Endodermal cell (in vitro differentiated cells): ENCODE measurements around the gene TRIM16. TPM values are rescaled to one million over a fixed set of nuclear protein-coding genes. Genes with fewer than 3 reads are reported as not detected.
"Not testable (repeated sequence)": the region's sequence is repeated elsewhere in the genome, so short reads cannot be mapped to it uniquely, and the experiment has no call there.

ENCODE experiments used
- DNase-seq: peaks from one replicate; pipeline ENCODE4 v3.0.0-alpha.2; 2017
- H3K27ac ChIP-seq: 2 replicates; pipeline ENCODE4 v1.5.1; 2013; ENCODE audit warnings: mild to moderate bottlenecking, low read depth, low read length, moderate library complexity
- H3K27me3 ChIP-seq: 2 replicates; pipeline ENCODE4 v1.6.1; 2013; ENCODE audit warnings: mild to moderate bottlenecking, low read length, moderate library complexity; ENCODE audit not compliant: insufficient read depth, control insufficient read depth, poor library complexity, severe bottlenecking
- H3K36me3 ChIP-seq: 2 replicates; pipeline ENCODE4 v1.7.0; 2013; ENCODE audit warnings: mild to moderate bottlenecking, low read length, moderate library complexity; ENCODE audit not compliant: control insufficient read depth, insufficient read depth
- H3K4me1 ChIP-seq: one replicate; pipeline ENCODE4 v1.7.0; 2013; ENCODE audit warnings: low read length; ENCODE audit not compliant: control insufficient read depth, insufficient read depth
- H3K4me3 ChIP-seq: 2 replicates; pipeline ENCODE4 v1.5.1; 2013; ENCODE audit warnings: mild to moderate bottlenecking, low read length, moderate library complexity
- H3K9ac ChIP-seq: 2 replicates; pipeline ENCODE4 v1.6.1; 2013; ENCODE audit warnings: mild to moderate bottlenecking, low read length, moderate library complexity; ENCODE audit not compliant: poor library complexity, severe bottlenecking; ENCODE audit errors: extremely low read depth
- H3K9me3 ChIP-seq: 2 replicates; pipeline ENCODE4 v1.6.1; 2013; ENCODE audit warnings: mild to moderate bottlenecking, low read length, moderate library complexity; ENCODE audit not compliant: control insufficient read depth
- H3K27ac Mint-ChIP-seq: 2 replicates; pipeline ENCODE4 v1.8.0; 2020; ENCODE audit warnings: mixed read lengths
- H3K27me3 Mint-ChIP-seq: 2 replicates; pipeline ENCODE4 v1.8.0; 2021; ENCODE audit warnings: mild to moderate bottlenecking, mixed read lengths; ENCODE audit not compliant: insufficient read depth
- H3K36me3 Mint-ChIP-seq: 2 replicates; pipeline ENCODE4 v1.8.0; 2020; ENCODE audit warnings: low read depth, mixed read lengths
- H3K4me1 Mint-ChIP-seq: 2 replicates; pipeline ENCODE4 v1.8.0; 2020; ENCODE audit warnings: mixed read lengths
- H3K4me3 Mint-ChIP-seq: 2 replicates; pipeline ENCODE4 v1.8.0; 2020; ENCODE audit warnings: mild to moderate bottlenecking, moderate library complexity, mixed read lengths
- H3K9me3 Mint-ChIP-seq: 2 replicates; pipeline ENCODE4 v1.8.0; 2020; ENCODE audit warnings: mild to moderate bottlenecking, mixed read lengths
- WGBS, 2 experiments: methylation state at CpG; one replicate each; pipeline versions ENCODE4 v1.1.5 to v1.1.7; 2013; ENCODE audit warnings: missing lambda C conversion rate in 2 of 2, mixed read lengths in 1 of 2; ENCODE audit not compliant: insufficient coverage in 1 of 2, insufficient read length in 1 of 2; 5-methylcytosine and 5-hydroxymethylcytosine counted together
- total RNA-seq, 2 donors: library from RNA; stranded (reverse); fragmentation: NEBNext Ultra II Directional in 1 of 2; extraction: Animal tissue kit (Norgen Biotek cat#: 25700) in 1 of 2; gene quantifications; 2 replicates in 1 of 2; 3 replicates in 1 of 2; pipeline ENCODE4 v1.2.1, GENCODE V29; 2021

Gene TRIM16
- total RNA-seq, 2 donors from 2014 or later = 19.4 to 34.6 TPM

- H3K36me3 ChIP-seq, DNase-seq, H3K9ac ChIP-seq, H3K9me3 Mint-ChIP-seq, H3K4me1 Mint-ChIP-seq, H3K4me3 ChIP-seq, H3K27me3 ChIP-seq, H3K4me3 Mint-ChIP-seq, H3K9me3 ChIP-seq, H3K27me3 Mint-ChIP-seq, H3K36me3 Mint-ChIP-seq, H3K4me1 ChIP-seq, H3K27ac Mint-ChIP-seq, H3K27ac ChIP-seq: not testable (repeated sequence)
- no CpG with 5 or more reads among the region's 4 CpGs for WGBS, 2 experiments
Observed at GRCh38 chr17:15642014-15642413, 42.1 kb downstream of the TRIM16 start.

- H3K36me3 Mint-ChIP-seq = peaks cover 28% of the 10 kb centered on the region
- H3K9me3 Mint-ChIP-seq, H3K27me3 ChIP-seq, H3K9ac ChIP-seq, H3K9me3 ChIP-seq, H3K27me3 Mint-ChIP-seq, H3K4me3 ChIP-seq, DNase-seq, H3K4me3 Mint-ChIP-seq, H3K4me1 Mint-ChIP-seq, H3K36me3 ChIP-seq, H3K27ac ChIP-seq, H3K4me1 ChIP-seq, H3K27ac Mint-ChIP-seq: not testable (repeated sequence)
- WGBS, 2 experiments = 84% methylated on average over 2 of the region's 2 CpGs; no CpG with 5 or more reads in 1 of the 2 experiments
Observed at GRCh38 chr17:15630930-15631453, 53.1 kb downstream of the TRIM16 start.

GRCh38 chr17:15629991-15630390, 54.1 kb downstream of the TRIM16 start:
- not testable (repeated sequence) for H3K27me3 ChIP-seq, H3K4me3 ChIP-seq, H3K27ac Mint-ChIP-seq, H3K4me1 ChIP-seq, H3K36me3 ChIP-seq, H3K9ac ChIP-seq, H3K4me3 Mint-ChIP-seq, H3K27me3 Mint-ChIP-seq, H3K9me3 ChIP-seq, H3K4me1 Mint-ChIP-seq, DNase-seq, H3K27ac ChIP-seq, H3K9me3 Mint-ChIP-seq
- 85 to 93% methylated on average over 5 to 7 of the region's 7 CpGs for WGBS, 2 experiments
- peaks cover 23% of the 10 kb centered on the region for H3K36me3 Mint-ChIP-seq

- H3K27ac ChIP-seq, H3K9me3 ChIP-seq, H3K9ac ChIP-seq, H3K4me3 ChIP-seq, H3K4me3 Mint-ChIP-seq, H3K36me3 ChIP-seq, H3K27ac Mint-ChIP-seq, H3K27me3 Mint-ChIP-seq, H3K4me1 ChIP-seq, H3K36me3 Mint-ChIP-seq, H3K9me3 Mint-ChIP-seq, H3K4me1 Mint-ChIP-seq, DNase-seq, H3K27me3 ChIP-seq: not testable (repeated sequence)
- 94 to 100% methylated on average over 1 to 2 of the region's 3 CpGs for WGBS, 2 experiments
Observed at GRCh38 chr17:15623661-15624209, 60.4 kb downstream of the TRIM16 start.

GRCh38 chr17:15623255-15623654, 60.9 kb downstream of the TRIM16 start:
- H3K27ac Mint-ChIP-seq, H3K9ac ChIP-seq, H3K27ac ChIP-seq, H3K4me1 Mint-ChIP-seq, H3K27me3 Mint-ChIP-seq, H3K36me3 ChIP-seq, H3K9me3 ChIP-seq, H3K4me1 ChIP-seq, H3K27me3 ChIP-seq, H3K36me3 Mint-ChIP-seq, H3K4me3 Mint-ChIP-seq, H3K4me3 ChIP-seq, H3K9me3 Mint-ChIP-seq: not testable (repeated sequence)
- DNase-seq = peak; percentile 17
- 96% methylated on average over 2 of the region's 4 CpGs; no CpG with 5 or more reads in 1 of the 2 experiments for WGBS, 2 experiments

GRCh38 chr17:15622124-15622523, 62.0 kb downstream of the TRIM16 start:
- H3K4me3 Mint-ChIP-seq, H3K36me3 ChIP-seq, H3K27me3 ChIP-seq, H3K4me3 ChIP-seq, H3K9ac ChIP-seq, H3K9me3 ChIP-seq, H3K4me1 ChIP-seq, H3K27me3 Mint-ChIP-seq, H3K9me3 Mint-ChIP-seq, H3K4me1 Mint-ChIP-seq, H3K36me3 Mint-ChIP-seq, H3K27ac Mint-ChIP-seq, H3K27ac ChIP-seq: not testable (repeated sequence)
- WGBS, 2 experiments = 94% methylated on average over 3 of the region's 8 CpGs; no CpG with 5 or more reads in 1 of the 2 experiments
- DNase-seq = peak; percentile 30

- 88% methylated on average over 9 of the region's 12 CpGs; no CpG with 5 or more reads in 1 of the 2 experiments for WGBS, 2 experiments
- not testable (repeated sequence) for H3K9ac ChIP-seq, H3K9me3 ChIP-seq, DNase-seq, H3K4me3 ChIP-seq, H3K27ac ChIP-seq, H3K4me1 ChIP-seq, H3K4me1 Mint-ChIP-seq, H3K27me3 ChIP-seq, H3K27me3 Mint-ChIP-seq, H3K4me3 Mint-ChIP-seq, H3K36me3 Mint-ChIP-seq, H3K27ac Mint-ChIP-seq, H3K9me3 Mint-ChIP-seq, H3K36me3 ChIP-seq
Observed at GRCh38 chr17:15619331-15620058, 64.6 kb downstream of the TRIM16 start, which contains the start of gene FBXW10B. TSS of gene FBXW10B (minus strand) at chr17:15619704. CDS start at chr17:15619512, 192 bp downstream.
